HEK293 (cell line): ENCODE measurements around the gene ZBTB5.

Source experiments
- CTCF ChIA-PET: fragments of 350-600 bp; formaldehyde crosslinking; extraction: SDS; loops from one replicate; lab custom pipeline; 2021; ENCODE audit warnings: antibody characterized with exemption; lab: Yijun Ruan, JAX
- POLR2A ChIA-PET: fragments of 300-600 bp; formaldehyde crosslinking; extraction: SDS; loops from one replicate; lab custom pipeline; 2020; ENCODE audit warnings: antibody characterized with exemption, inconsistent platforms; lab: Yijun Ruan, JAX
- H3K27ac ChIP-seq: fragments of 200-500 bp; sonication (Bioruptor generic); 2 replicates; pipeline ENCODE4 v1.5.1; 2014; ENCODE audit warnings: low read depth, low read length, control low read depth, inconsistent platforms; ENCODE audit errors: extremely low read depth
- H3K36me3 ChIP-seq, 2 experiments: fragments of 200-500 bp in 1 of 2; sonication (Bioruptor generic) in 1 of 2; 1 replicate in 1 of 2; 2 replicates in 1 of 2; pipeline ENCODE4 v1.5.1; 2014 to 2017; ENCODE audit warnings: inconsistent platforms in 2 of 2, low read length in 2 of 2; ENCODE audit not compliant: control insufficient read depth in 2 of 2, insufficient read depth in 1 of 2
- H3K4me1 ChIP-seq: fragments of 200-500 bp; sonication (Bioruptor generic); 2 replicates; pipeline ENCODE4 v1.5.1; 2014; ENCODE audit warnings: mild to moderate bottlenecking, low read length, inconsistent platforms; ENCODE audit not compliant: control insufficient read depth, insufficient read depth
- H3K4me3 ChIP-seq: 2 replicates; pipeline ENCODE4 v1.5.1; 2011; ENCODE audit warnings: low read depth, mild to moderate bottlenecking, control low read depth, low read length, moderate library complexity
- H3K9me3 ChIP-seq: fragments of 200-500 bp; sonication (Bioruptor generic); 2 replicates; pipeline ENCODE4 v1.5.1; 2014; ENCODE audit warnings: low read depth, low read length, inconsistent platforms; ENCODE audit not compliant: control insufficient read depth, insufficient read depth
- GFI1B ChIP-seq: fragments of 450-650 bp; formaldehyde crosslinking; IDR thresholded peaks from 2 replicates; pipeline ENCODE4 v1.5.1; 2016; ENCODE audit warnings: missing biosample characterization, missing genetic modification characterization
- HOXD13 ChIP-seq: sonication (generic); formaldehyde crosslinking; IDR thresholded peaks from 2 replicates; pipeline ENCODE4 v1.8.0; 2022; ENCODE audit warnings: missing genetic modification reagents, borderline replicate concordance
- KLF10 ChIP-seq: fragments of 450-650 bp; IDR thresholded peaks from 2 replicates; pipeline ENCODE4 v1.5.1; 2018; ENCODE audit warnings: missing biosample characterization, mild to moderate bottlenecking, missing genetic modification characterization
- KLF7 ChIP-seq: fragments of 450-650 bp; formaldehyde crosslinking; IDR thresholded peaks from 2 replicates; pipeline ENCODE4 v1.5.1; 2016; ENCODE audit warnings: missing biosample characterization, missing genetic modification characterization, borderline replicate concordance
- RBAK ChIP-seq: fragments of 450-650 bp; formaldehyde crosslinking; IDR thresholded peaks from 2 replicates; pipeline ENCODE4 v1.5.1; 2016; ENCODE audit warnings: missing biosample characterization, missing genetic modification characterization
- SALL2 ChIP-seq: fragments of 450-650 bp; formaldehyde crosslinking; IDR thresholded peaks from 2 replicates; pipeline ENCODE4 v1.5.0; 2017; ENCODE audit warnings: missing biosample characterization, mild to moderate bottlenecking, missing genetic modification characterization, borderline replicate concordance
- WT1 ChIP-seq: fragments of 450-650 bp; formaldehyde crosslinking; IDR thresholded peaks from 2 replicates; pipeline ENCODE4 v1.5.1; 2016; ENCODE audit warnings: missing biosample characterization, missing genetic modification characterization
- YY1 ChIP-seq: fragments of 450-650 bp; formaldehyde crosslinking; IDR thresholded peaks from 2 replicates; pipeline ENCODE4 v1.5.1; 2018; ENCODE audit warnings: missing biosample characterization, missing genetic modification characterization
- ZBTB1 ChIP-seq: fragments of 450-650 bp; formaldehyde crosslinking; IDR thresholded peaks from 2 replicates; pipeline ENCODE4 v1.5.1; 2016; ENCODE audit warnings: missing biosample characterization, missing genetic modification characterization
- ZBTB21 ChIP-seq: fragments of 450-650 bp; formaldehyde crosslinking; IDR thresholded peaks from 2 replicates; pipeline ENCODE4 v1.5.1; 2017; ENCODE audit warnings: missing biosample characterization, missing genetic modification characterization
- ZNF10 ChIP-seq: fragments of 450-650 bp; formaldehyde crosslinking; IDR thresholded peaks from 2 replicates; pipeline ENCODE4 v1.5.1; 2017; ENCODE audit warnings: missing biosample characterization, missing genetic modification characterization
- ZNF121 ChIP-seq: fragments of 450-650 bp; formaldehyde crosslinking; IDR thresholded peaks from 2 replicates; pipeline ENCODE4 v1.5.1; 2016; ENCODE audit warnings: missing biosample characterization, missing genetic modification characterization
- ZNF140 ChIP-seq: fragments of 450-650 bp; formaldehyde crosslinking; IDR thresholded peaks from 2 replicates; pipeline ENCODE4 v1.5.1; 2016; ENCODE audit warnings: missing biosample characterization, missing genetic modification characterization
- ZNF23 ChIP-seq: fragments of 450-650 bp; formaldehyde crosslinking; IDR thresholded peaks from 2 replicates; pipeline ENCODE4 v1.5.1; 2016; ENCODE audit warnings: missing biosample characterization, missing genetic modification characterization, borderline replicate concordance
- ZNF266 ChIP-seq: fragments of 450-650 bp; formaldehyde crosslinking; IDR thresholded peaks from 2 replicates; pipeline ENCODE4 v1.5.1; 2016; ENCODE audit warnings: missing biosample characterization, missing genetic modification characterization, low read depth
- ZNF391 ChIP-seq: fragments of 450-650 bp; formaldehyde crosslinking; IDR thresholded peaks from 2 replicates; pipeline ENCODE4 v1.5.1; 2016; ENCODE audit warnings: low read depth, missing biosample characterization, missing genetic modification characterization, borderline replicate concordance
- ZNF394 ChIP-seq: fragments of 450-650 bp; formaldehyde crosslinking; IDR thresholded peaks from 2 replicates; pipeline ENCODE4 v1.5.1; 2016; ENCODE audit warnings: missing biosample characterization, missing genetic modification characterization, mild to moderate bottlenecking, moderate library complexity, borderline replicate concordance
- ZNF416 ChIP-seq: fragments of 450-650 bp; formaldehyde crosslinking; IDR thresholded peaks from 2 replicates; pipeline ENCODE4 v1.5.1; 2016; ENCODE audit warnings: missing biosample characterization, missing genetic modification characterization
- ZNF549 ChIP-seq: fragments of 450-650 bp; IDR thresholded peaks from 2 replicates; pipeline ENCODE4 v1.5.1; 2018; ENCODE audit warnings: missing biosample characterization, missing genetic modification characterization, mild to moderate bottlenecking, inconsistent platforms, moderate library complexity
- ZNF596 ChIP-seq: fragments of 450-650 bp; IDR thresholded peaks from 2 replicates; pipeline ENCODE4 v1.5.0; 2018; ENCODE audit warnings: missing biosample characterization, mild to moderate bottlenecking, missing genetic modification characterization, moderate library complexity
- ZNF621 ChIP-seq: fragments of 450-650 bp; formaldehyde crosslinking; IDR thresholded peaks from 2 replicates; pipeline ENCODE4 v1.5.1; 2017; ENCODE audit warnings: missing biosample characterization, missing genetic modification characterization
- ZNF629 ChIP-seq: fragments of 450-650 bp; formaldehyde crosslinking; IDR thresholded peaks from 2 replicates; pipeline ENCODE4 v1.5.1; 2017; ENCODE audit warnings: missing biosample characterization, missing genetic modification characterization
- ZNF660 ChIP-seq: fragments of 450-650 bp; IDR thresholded peaks from 2 replicates; pipeline ENCODE4 v1.5.1; 2018; ENCODE audit warnings: missing biosample characterization, mild to moderate bottlenecking, missing genetic modification characterization
- ZNF776 ChIP-seq: fragments of 450-650 bp; formaldehyde crosslinking; IDR thresholded peaks from 2 replicates; pipeline ENCODE4 v1.5.0; 2017; ENCODE audit warnings: missing biosample characterization, missing genetic modification characterization, borderline replicate concordance
- ZNF777 ChIP-seq: fragments of 450-650 bp; formaldehyde crosslinking; IDR thresholded peaks from 2 replicates; pipeline ENCODE4 v1.5.1; 2017; ENCODE audit warnings: missing biosample characterization, missing genetic modification characterization, borderline replicate concordance
- ZNF843 ChIP-seq: fragments of 450-650 bp; formaldehyde crosslinking; IDR thresholded peaks from 2 replicates; pipeline ENCODE4 v1.5.1; 2016; ENCODE audit warnings: missing biosample characterization, missing genetic modification characterization
- TF ChIP-seq, protein P1 (sequence below): fragments of 450-650 bp; formaldehyde crosslinking; optimal IDR thresholded peaks from 2 replicates; pipeline ENCODE3; 2016; ENCODE audit warnings: missing biosample characterization, mild to moderate bottlenecking, missing genetic modification characterization
- TF ChIP-seq, protein P2 (sequence below): fragments of 450-650 bp; formaldehyde crosslinking; IDR thresholded peaks from 2 replicates; pipeline ENCODE4 v1.5.1; 2016; ENCODE audit warnings: missing biosample characterization, missing genetic modification characterization, borderline replicate concordance

Gene ZBTB5

DNA sequence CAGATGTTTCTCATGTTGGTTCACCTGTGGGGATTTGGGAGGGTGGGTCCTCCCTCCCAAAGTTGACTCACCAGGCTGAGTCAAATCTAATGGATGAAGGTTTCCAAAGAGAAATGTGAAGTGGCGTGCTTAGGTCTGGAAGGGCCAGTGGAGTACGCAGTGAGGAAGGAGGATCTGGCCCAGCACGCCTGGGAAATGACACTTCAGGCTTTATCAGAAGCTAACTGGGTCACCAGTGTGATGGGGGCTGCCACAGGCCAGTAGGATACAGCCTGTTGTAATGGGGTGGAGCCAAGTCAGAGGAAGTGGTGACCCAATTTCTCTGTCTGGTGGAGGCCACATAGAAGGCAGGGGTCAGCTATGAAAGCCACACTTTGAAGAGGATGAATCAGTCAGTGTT lies 38.5 kb upstream of the ZBTB5 start:
- H3K4me3 ChIP-seq: no peak overlapping the region
- no peaks in the 10 kb centered on the region for H3K4me1 ChIP-seq
- H3K27ac ChIP-seq: no peak overlapping the region
- POLR2A ChIA-PET: interaction anchor here (3.3 kb wide), 1 partner anchor 17 kb away, joined by 12 read pairs; the partner anchor contains the start of gene POLR1E
- peaks cover 3 to 94% of the 10 kb centered on the region in 2 experiments for H3K36me3 ChIP-seq
- no peaks in the 10 kb centered on the region for H3K9me3 ChIP-seq
- TF ChIP-seq SALL2 (tag by site-specific recombination) (no peak), ZNF621 (no peak), ZBTB1 (no peak), GFI1B (no peak), ZNF776 (tag by site-specific recombination) (no peak), WT1 (tag by site-specific recombination) (no peak), ZBTB21 (tag by site-specific recombination) (no peak), ZNF266 (tag by site-specific recombination) (no peak), ZNF629 (tag by site-specific recombination) (no peak), YY1 (tag by site-specific recombination) (no peak), ZNF777 (no peak), ZNF121 (tag by site-specific recombination) (no peak), ZNF391 (tag by site-specific recombination) (no peak), RBAK (tag by site-specific recombination) (no peak), ZNF416 (tag by site-specific recombination) (no peak), ZNF660 (tag by site-specific recombination) (no peak), HOXD13 (no peak), ZNF596 (tag by site-specific recombination) (no peak)
- TF ChIP-seq, protein P1, sequence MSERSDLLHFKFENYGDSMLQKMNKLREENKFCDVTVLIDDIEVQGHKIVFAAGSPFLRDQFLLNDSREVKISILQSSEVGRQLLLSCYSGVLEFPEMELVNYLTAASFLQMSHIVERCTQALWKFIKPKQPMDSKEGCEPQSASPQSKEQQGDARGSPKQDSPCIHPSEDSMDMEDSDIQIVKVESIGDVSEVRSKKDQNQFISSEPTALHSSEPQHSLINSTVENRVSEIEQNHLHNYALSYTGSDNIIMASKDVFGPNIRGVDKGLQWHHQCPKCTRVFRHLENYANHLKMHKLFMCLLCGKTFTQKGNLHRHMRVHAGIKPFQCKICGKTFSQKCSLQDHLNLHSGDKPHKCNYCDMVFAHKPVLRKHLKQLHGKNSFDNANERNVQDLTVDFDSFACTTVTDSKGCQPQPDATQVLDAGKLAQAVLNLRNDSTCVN: no peak
- TF ChIP-seq, all 188 proteins: peak for 0
- CTCF ChIA-PET: interaction anchor here (1.0 kb wide), 1 partner anchor 401 kb away, joined by 3 read pairs; no protein-coding TSS in a partner anchor

DNA sequence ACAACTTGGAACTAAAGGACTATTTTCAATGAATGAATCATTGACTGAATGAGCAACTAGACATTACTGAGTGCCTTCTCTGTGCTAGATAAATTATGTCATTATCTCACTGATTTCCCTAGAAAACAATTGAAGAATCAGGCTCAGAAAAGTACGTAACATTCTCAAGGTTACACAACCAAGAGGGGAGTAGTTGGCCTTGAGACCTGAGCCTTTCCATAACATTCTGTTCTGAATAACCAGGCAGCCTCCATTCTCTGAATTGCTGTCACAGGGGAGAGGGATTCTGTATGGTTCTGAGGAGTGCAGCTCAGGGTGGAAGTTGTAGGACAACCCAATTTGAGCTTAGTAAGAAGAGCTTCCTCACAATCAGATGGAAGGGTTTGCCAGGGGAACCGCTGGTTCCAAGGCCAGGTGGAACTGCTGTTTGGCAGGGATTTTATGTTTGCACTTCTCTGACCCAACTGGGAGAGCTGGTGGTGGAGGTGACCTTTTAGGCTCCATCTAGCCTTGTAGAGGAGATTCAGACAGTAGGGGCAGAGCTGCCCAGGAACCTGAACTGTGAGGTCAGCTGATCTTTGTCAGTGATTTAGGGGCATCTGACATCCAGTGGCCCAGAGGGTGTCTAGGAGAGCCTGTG lies 36.8 kb upstream of the ZBTB5 start:
- Histone ChIP-seq H3K4me3 (no peak overlapping the region), H3K9me3 (no peaks in the 10 kb centered on the region), H3K36me3 (peaks cover 3 to 94% of the 10 kb centered on the region in 2 experiments), H3K4me1 (no peaks in the 10 kb centered on the region), H3K27ac (no peak overlapping the region)
- CTCF ChIA-PET: interaction anchor here (0.7 kb wide), 1 partner anchor 761 kb away, joined by 3 read pairs; no protein-coding TSS in a partner anchor
- no peak for TF ChIP-seq ZNF549 (tag by site-specific recombination)
- TF ChIP-seq KLF10: no peak
- no peak for TF ChIP-seq ZNF23 (tag by site-specific recombination)
- TF ChIP-seq ZNF843 (tag by site-specific recombination): no peak
- no peak for TF ChIP-seq ZNF394 (tag by site-specific recombination)
- no peak for TF ChIP-seq ZNF10
- TF ChIP-seq ZNF140 (tag by site-specific recombination): no peak
- TF ChIP-seq KLF7 (tag by site-specific recombination): no peak
- TF ChIP-seq, protein P2, sequence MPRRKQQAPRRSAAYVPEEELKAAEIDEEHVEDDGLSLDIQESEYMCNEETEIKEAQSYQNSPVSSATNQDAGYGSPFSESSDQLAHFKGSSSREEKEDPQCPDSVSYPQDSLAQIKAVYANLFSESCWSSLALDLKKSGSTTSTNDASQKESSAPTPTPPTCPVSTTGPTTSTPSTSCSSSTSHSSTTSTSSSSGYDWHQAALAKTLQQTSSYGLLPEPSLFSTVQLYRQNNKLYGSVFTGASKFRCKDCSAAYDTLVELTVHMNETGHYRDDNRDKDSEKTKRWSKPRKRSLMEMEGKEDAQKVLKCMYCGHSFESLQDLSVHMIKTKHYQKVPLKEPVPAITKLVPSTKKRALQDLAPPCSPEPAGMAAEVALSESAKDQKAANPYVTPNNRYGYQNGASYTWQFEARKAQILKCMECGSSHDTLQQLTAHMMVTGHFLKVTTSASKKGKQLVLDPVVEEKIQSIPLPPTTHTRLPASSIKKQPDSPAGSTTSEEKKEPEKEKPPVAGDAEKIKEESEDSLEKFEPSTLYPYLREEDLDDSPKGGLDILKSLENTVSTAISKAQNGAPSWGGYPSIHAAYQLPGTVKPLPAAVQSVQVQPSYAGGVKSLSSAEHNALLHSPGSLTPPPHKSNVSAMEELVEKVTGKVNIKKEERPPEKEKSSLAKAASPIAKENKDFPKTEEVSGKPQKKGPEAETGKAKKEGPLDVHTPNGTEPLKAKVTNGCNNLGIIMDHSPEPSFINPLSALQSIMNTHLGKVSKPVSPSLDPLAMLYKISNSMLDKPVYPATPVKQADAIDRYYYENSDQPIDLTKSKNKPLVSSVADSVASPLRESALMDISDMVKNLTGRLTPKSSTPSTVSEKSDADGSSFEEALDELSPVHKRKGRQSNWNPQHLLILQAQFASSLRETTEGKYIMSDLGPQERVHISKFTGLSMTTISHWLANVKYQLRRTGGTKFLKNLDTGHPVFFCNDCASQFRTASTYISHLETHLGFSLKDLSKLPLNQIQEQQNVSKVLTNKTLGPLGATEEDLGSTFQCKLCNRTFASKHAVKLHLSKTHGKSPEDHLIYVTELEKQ (tag by site-specific recombination): no peak
- POLR2A ChIA-PET: no interaction called here
